ENCODE measurements around the gene MOV10L1. TPM values are rescaled to one million over a fixed set of nuclear protein-coding genes. Genes with fewer than 3 reads are reported as not detected.
"Not testable (repeated sequence)": the region's sequence is repeated elsewhere in the genome, so short reads cannot be mapped to it uniquely, and the experiment has no call there.

MOV10L1 gene
- total RNA-seq, 2 donors from 2014 or later, result 0.27 to 0.50 TPM

GRCh38 chr22:50083462-50084079, 6.2 kb upstream of the MOV10L1 start:
- Histone ChIP-seq H3K27ac (no peak overlapping the region), H3K4me3 (no peak overlapping the region), H3K4me1 (peaks cover 2% of the 10 kb centered on the region), H3K36me3 (no peaks in the 10 kb centered on the region), H3K9ac (ENCODE audit: low read depth in 2 of 2, low read length in 2 of 2) (no peak overlapping the region), H3K27me3 (no peaks in the 10 kb centered on the region), H3K9me3 (no peaks in the 10 kb centered on the region)
- intact Hi-C loops (cut with DNase I), result no loop called here
- TF ChIP-seq CTCF (IDR thresholded peaks at IDR 0.05), result no peak
- DNase-seq, result no peak

GRCh38 chr22:50084080-50084477, 5.7 kb upstream of the MOV10L1 start:
- no peaks in the 10 kb centered on the region for H3K9me3 ChIP-seq
- no peak for TF ChIP-seq CTCF (IDR thresholded peaks at IDR 0.05)
- DNase-seq, result no peak
- no peaks in the 10 kb centered on the region for H3K36me3 ChIP-seq
- no peak overlapping the region for H3K9ac ChIP-seq (ENCODE audit: low read depth in 2 of 2, low read length in 2 of 2)
- H3K4me3 ChIP-seq, result no peak overlapping the region
- H3K27ac ChIP-seq, result no peak overlapping the region
- intact Hi-C loops (cut with DNase I), result no loop called here
- no peaks in the 10 kb centered on the region for H3K27me3 ChIP-seq
- peaks cover 2% of the 10 kb centered on the region for H3K4me1 ChIP-seq

- intact Hi-C loops (cut with DNase I), result no loop called here
- H3K4me3 ChIP-seq, result no peak overlapping the region
- no peak for DNase-seq
Observed at GRCh38 chr22:50084614-50085021, 5.2 kb upstream of the MOV10L1 start.

GRCh38 chr22:50085211-50085972, 4.4 kb upstream of the MOV10L1 start, which contains the start of gene MLC1:
Gene MLC1 (minus strand): TSS chr22:50085426. CDS start chr22:50084902, 524 bp downstream.
- DNase-seq, result no peak
- no peaks in the 10 kb centered on the region for H3K36me3 ChIP-seq
- H3K9ac ChIP-seq (ENCODE audit: low read depth in 2 of 2, low read length in 2 of 2), result no peak within 1 kb of the TSS
- H3K4me1 ChIP-seq, result peaks cover 2% of the 10 kb centered on the region
- no peak for TF ChIP-seq CTCF (IDR thresholded peaks at IDR 0.05)
- no peak within 1 kb of the TSS for H3K27ac ChIP-seq
- intact Hi-C loops (cut with DNase I), result no loop called here
- no peaks in the 10 kb centered on the region for H3K27me3 ChIP-seq
- H3K4me3 ChIP-seq, result no peak within 1 kb of the TSS
- no peaks in the 10 kb centered on the region for H3K9me3 ChIP-seq

More at GRCh38 chr22:50084614-50085021, 5.2 kb upstream of the MOV10L1 start:
- Histone ChIP-seq H3K4me1 (peaks cover 2% of the 10 kb centered on the region), H3K27ac (no peak overlapping the region), H3K9ac (ENCODE audit: low read depth in 2 of 2, low read length in 2 of 2) (no peak overlapping the region), H3K36me3 (no peaks in the 10 kb centered on the region), H3K27me3 (no peaks in the 10 kb centered on the region), H3K9me3 (no peaks in the 10 kb centered on the region)
- TF ChIP-seq CTCF (IDR thresholded peaks at IDR 0.05), result no peak

GRCh38 chr22:50086526-50086925, 3.3 kb upstream of the MOV10L1 start:
- Histone ChIP-seq H3K27me3 (no peaks in the 10 kb centered on the region), H3K27ac (no peak overlapping the region), H3K4me3 (no peak overlapping the region), H3K9me3 (no peaks in the 10 kb centered on the region), H3K36me3 (no peaks in the 10 kb centered on the region), H3K9ac (ENCODE audit: low read depth in 2 of 2, low read length in 2 of 2) (no peak overlapping the region), H3K4me1 (peaks cover 2% of the 10 kb centered on the region)
- DNase-seq, result no peak
- no peak for TF ChIP-seq CTCF (IDR thresholded peaks at IDR 0.05)
- intact Hi-C loops (cut with DNase I), result no loop called here

GRCh38 chr22:50086975-50087374, 2.8 kb upstream of the MOV10L1 start:
- H3K36me3 ChIP-seq; intact Hi-C loops (cut with DNase I); H3K9me3 ChIP-seq; H3K4me3 ChIP-seq; H3K9ac ChIP-seq (ENCODE audit: low read depth in 2 of 2, low read length in 2 of 2); H3K4me1 ChIP-seq; DNase-seq; H3K27ac ChIP-seq; H3K27me3 ChIP-seq: not testable (repeated sequence)

Data from colonic mucosa (tissue), 4 donors.